ENCODE measurements around the gene CDH12. TPM values are rescaled to one million over a fixed set of nuclear protein-coding genes. Genes with fewer than 3 reads are reported as not detected.
"Not testable (repeated sequence)": the region's sequence is repeated elsewhere in the genome, so short reads cannot be mapped to it uniquely, and the experiment has no call there.

The CDH12 gene
- polyA plus RNA-seq, 1 donor, result 1.3 TPM

GRCh38 chr5:22460189-22460588 is 393.0 kb downstream of the CDH12 start:
- DNase-seq (ENCODE audit: low read depth), result no peak

GRCh38 chr5:22432905-22433304 is 420.2 kb downstream of the CDH12 start:
- no peak for DNase-seq (ENCODE audit: low read depth)

- DNase-seq (ENCODE audit: low read depth), result no peak
Measured at GRCh38 chr5:22431840-22432239, 421.3 kb downstream of the CDH12 start.

- no peak for DNase-seq (ENCODE audit: low read depth)
Measured at GRCh38 chr5:22431406-22431805, 421.7 kb downstream of the CDH12 start.

- DNase-seq (ENCODE audit: low read depth), result no peak
Measured at GRCh38 chr5:22411554-22412349, 441.4 kb downstream of the CDH12 start.

GRCh38 chr5:22391956-22392355 is 461.2 kb downstream of the CDH12 start:
- no peak for DNase-seq (ENCODE audit: low read depth)

GRCh38 chr5:22390888-22391287 is 462.3 kb downstream of the CDH12 start:
- DNase-seq (ENCODE audit: low read depth), result no peak

GRCh38 chr5:22372826-22373660 is 480.1 kb downstream of the CDH12 start:
- DNase-seq (ENCODE audit: low read depth), result no peak

GRCh38 chr5:22372376-22372775 is 480.8 kb downstream of the CDH12 start:
- DNase-seq (ENCODE audit: low read depth), result no peak

GRCh38 chr5:22354956-22355355 is 498.2 kb downstream of the CDH12 start:
- no peak for DNase-seq (ENCODE audit: low read depth)

- no peak for DNase-seq (ENCODE audit: low read depth)
Measured at GRCh38 chr5:22352493-22352892, 500.7 kb downstream of the CDH12 start.

- DNase-seq (ENCODE audit: low read depth), result no peak
Measured at GRCh38 chr5:22351178-22351577, 502.0 kb downstream of the CDH12 start.

GRCh38 chr5:22348027-22348426 is 505.1 kb downstream of the CDH12 start:
- DNase-seq (ENCODE audit: low read depth), result no peak

GRCh38 chr5:22344000-22344399 is 509.1 kb downstream of the CDH12 start:
- DNase-seq (ENCODE audit: low read depth), result no peak

GRCh38 chr5:22341406-22341805 is 511.7 kb downstream of the CDH12 start:
- no peak for DNase-seq (ENCODE audit: low read depth)

GRCh38 chr5:22332949-22333348 is 520.2 kb downstream of the CDH12 start:
- not testable (repeated sequence) for DNase-seq (ENCODE audit: low read depth)

GRCh38 chr5:22329683-22330082 is 523.5 kb downstream of the CDH12 start:
- DNase-seq (ENCODE audit: low read depth), result no peak

GRCh38 chr5:22319798-22320197 is 533.3 kb downstream of the CDH12 start:
- no peak for DNase-seq (ENCODE audit: low read depth)

GRCh38 chr5:22316294-22316693 is 536.9 kb downstream of the CDH12 start:
- DNase-seq (ENCODE audit: low read depth), result no peak

- not testable (repeated sequence) for DNase-seq (ENCODE audit: low read depth)
Measured at GRCh38 chr5:22315052-22315451, 538.1 kb downstream of the CDH12 start.

GRCh38 chr5:22314548-22314947 is 538.6 kb downstream of the CDH12 start:
- no peak for DNase-seq (ENCODE audit: low read depth)

GRCh38 chr5:22306011-22306410 is 547.1 kb downstream of the CDH12 start:
- no peak for DNase-seq (ENCODE audit: low read depth)

GRCh38 chr5:22295832-22296231 is 557.3 kb downstream of the CDH12 start:
- no peak for DNase-seq (ENCODE audit: low read depth)
